GM12878 (cell line): ENCODE measurements around the gene ZNF670.

ENCODE experiments used
- CEBPB ChIP-seq, 2 experiments: fragments of 150-350 bp in 1 of 2; IDR thresholded peaks; 2 replicates each; pipeline ENCODE4 v1.6.1; 2012 to 2014; ENCODE audit warnings: low read depth in 2 of 2, low read length in 2 of 2, borderline replicate concordance in 1 of 2, inconsistent platforms in 1 of 2
- CTCF ChIP-seq, 3 experiments: IDR thresholded peaks in 2 of 3; conservative IDR thresholded peaks in 1 of 3; 2 replicates each; pipeline ENCODE4 v1.5.1; 2011; ENCODE audit warnings: low read depth in 3 of 3, low read length in 3 of 3, mild to moderate bottlenecking in 3 of 3, control low read depth in 2 of 3, moderate library complexity in 2 of 3, inconsistent platforms in 1 of 3, mixed read lengths in 1 of 3; ENCODE audit not compliant: control insufficient read depth in 2 of 3, insufficient read depth in 1 of 3; ENCODE audit errors: extremely low read depth in 1 of 3
- JUNB ChIP-seq: IDR thresholded peaks from 2 replicates; pipeline ENCODE4 v1.6.1; 2016; ENCODE audit warnings: antibody characterized with exemption, mild to moderate bottlenecking
- MEF2B ChIP-seq: fragments of 450-650 bp; IDR thresholded peaks from 2 replicates; pipeline ENCODE4 v1.6.1; 2018; ENCODE audit warnings: mild to moderate bottlenecking, moderate library complexity; ENCODE audit not compliant: partially characterized antibody, poor library complexity, severe bottlenecking
- POLR2A ChIP-seq: IDR thresholded peaks from 2 replicates; pipeline ENCODE4 v1.6.1; 2011; ENCODE audit warnings: low read depth, mild to moderate bottlenecking, low read length
- RAD21 ChIP-seq: IDR thresholded peaks from 2 replicates; pipeline ENCODE4 v1.6.1; 2011; ENCODE audit warnings: mild to moderate bottlenecking, low read depth, low read length, moderate library complexity; ENCODE audit not compliant: insufficient read depth
- REST ChIP-seq: IDR thresholded peaks from 2 replicates; pipeline ENCODE4 v1.6.1; 2012; ENCODE audit warnings: mild to moderate bottlenecking, low read depth, low read length
- ZBTB33 ChIP-seq: fragments of 450-650 bp; IDR thresholded peaks from 2 replicates; pipeline ENCODE4 v1.6.1; 2017; ENCODE audit warnings: mild to moderate bottlenecking

GRCh38 chr1:247111700-247112478 lies 33.3 kb upstream of the ZNF670 start:
- TF ChIP-seq CTCF (IDR thresholded peaks at IDR 0.05 in 2 of 3, conservative IDR thresholded peaks at IDR 0.05 in 1 of 3; ENCODE audit: control insufficient read depth in 2 of 3, extremely low read depth in 1 of 3, insufficient read depth in 1 of 3, low read depth in 3 of 3, low read length in 3 of 3) (no peak), ZBTB33 (no peak), MEF2B (no peak), RAD21 (no peak), POLR2A (no peak), CEBPB (IDR thresholded peaks at IDR 0.05; ENCODE audit: borderline replicate concordance in 1 of 2, low read depth in 2 of 2, low read length in 2 of 2) (no peak), REST (no peak), JUNB (no peak)
